ENCODE measurements around the gene SLC25A25. TPM values are rescaled to one million over a fixed set of nuclear protein-coding genes. Genes with fewer than 3 reads are reported as not detected.

The SLC25A25 gene
- total and polyA plus RNA-seq, 2 donors (not counting 3 experiments of a cell fraction or from before 2014, with no cell fraction given) = 18.1 to 20.2 TPM

DNA sequence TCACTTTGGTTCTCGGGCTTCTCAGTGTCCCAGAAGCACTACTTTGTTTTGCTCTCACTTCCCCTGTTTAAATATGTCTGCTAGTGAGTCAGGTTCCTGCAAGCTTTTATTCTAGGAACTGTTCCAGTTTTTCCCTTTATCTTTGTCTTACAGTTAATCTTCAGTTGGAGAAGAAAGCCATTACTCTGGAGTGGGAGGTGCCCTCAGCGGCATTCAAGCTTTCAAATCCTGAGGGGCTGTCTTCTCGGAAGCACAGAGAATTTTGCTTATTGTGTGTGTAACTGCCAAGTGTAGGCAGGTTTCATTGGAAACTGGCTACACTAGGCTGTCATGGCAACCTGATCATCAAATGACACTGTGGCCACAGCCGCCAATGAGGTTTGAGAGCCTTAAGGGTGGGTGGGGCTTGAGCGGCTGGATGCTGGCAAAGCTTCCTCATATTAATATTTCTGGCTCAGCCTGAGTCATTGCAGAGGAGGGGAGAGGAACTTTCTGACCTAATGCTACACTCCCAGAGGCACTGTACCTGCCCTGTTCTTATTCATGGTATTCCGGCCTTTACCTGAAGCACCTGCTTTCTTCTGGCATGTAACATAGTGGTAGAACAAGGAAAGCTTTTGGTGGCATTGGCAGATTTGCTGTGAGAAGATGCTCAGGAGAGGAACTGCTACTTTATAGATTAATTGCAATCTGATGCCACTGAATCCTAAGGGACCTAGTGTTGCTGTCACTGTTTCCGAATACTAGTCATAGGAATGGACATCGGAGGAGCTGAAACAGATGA is 26.3 kb downstream of the SLC25A25 start:
- FAIRE-seq (peak; percentile 99), DNase-seq (ENCODE audit: low read depth, low spot score) (peak; percentile 98)
- Histone ChIP-seq H3K9ac (replicated peaks; ENCODE audit: extremely low read depth, insufficient read depth, low read length) (peak overlapping the region; percentile 90), H3K9me1 (replicated peaks; ENCODE audit: control insufficient read depth, extremely low read depth, insufficient read depth, low read length) (no peaks in the 10 kb centered on the region), H3K9me3 (replicated peaks; ENCODE audit: control insufficient read depth, insufficient read depth, low read length) (no peaks in the 10 kb centered on the region), H3K79me2 (ENCODE audit: control insufficient read depth, insufficient read depth, low read length) (peaks cover 40% of the 10 kb centered on the region), H3K4me2 (ENCODE audit: insufficient read depth, low read length) (peak overlapping the region; percentile 94), H3K27me3 (ENCODE audit: control insufficient read depth in 2 of 2, insufficient read depth in 2 of 2, low read length in 2 of 2) (no peaks in the 10 kb centered on the region), H2AFZ (ENCODE audit: low read depth, low read length) (peak overlapping the region; percentile 56), H3K36me3 (ENCODE audit: control insufficient read depth in 2 of 2, extremely low read depth in 1 of 2, insufficient read depth in 2 of 2, low read length in 2 of 2) (no peaks in the 10 kb centered on the region), H3K27ac (ENCODE audit: insufficient read depth, low read depth, low read length) (peak overlapping the region; percentile 93), H3K4me3 (replicated peaks in 1 of 3; ENCODE audit: insufficient read depth in 1 of 3, low read depth in 1 of 3, low read length in 3 of 3) (peak overlapping the region in 2 of 3 experiments; percentile 22 to 54), H3K4me1 (ENCODE audit: control insufficient read depth, extremely low read depth, insufficient read depth, low read length) (peaks cover 33% of the 10 kb centered on the region), H4K20me1 (replicated peaks; ENCODE audit: control insufficient read depth, extremely low read depth, insufficient read depth, low read length) (no peaks in the 10 kb centered on the region)
- intact Hi-C loops (cut with micrococcal nuclease) (loop anchor here (1.0 kb wide), 1 partner anchor 26 kb away; the partner anchor contains the start of gene SLC25A25), dilution Hi-C loops (cut with MboI; ENCODE audit: extremely low pct_ligation_motif_present, low sequenced_read_pairs) (no loop called here)
- TF ChIP-seq POLR2A (IDR thresholded peaks at IDR 0.05; ENCODE audit: low read depth, low read length) = peak; percentile 67
- TF ChIP-seq MYC (IDR thresholded peaks at IDR 0.05; ENCODE audit: low read depth, low read length) = no peak
- TF ChIP-seq CTCF (IDR thresholded peaks at IDR 0.05; ENCODE audit: extremely low read depth in 1 of 2, insufficient read depth in 1 of 2, low read depth in 1 of 2, low read length in 2 of 2) = no peak
- peak; percentile 40 for TF ChIP-seq POLR2AphosphoS5 (IDR thresholded peaks at IDR 0.05; ENCODE audit: insufficient read depth, low read depth, low read length)
- TF ChIP-seq FOS (IDR thresholded peaks at IDR 0.05; ENCODE audit: borderline replicate concordance, insufficient read depth, low read length) = peak; percentile 44
- TF ChIP-seq JUN (IDR thresholded peaks at IDR 0.05; ENCODE audit: borderline replicate concordance, insufficient read depth, insufficient read length, low read depth) = peak; percentile 6
- no TSS peak for BruUV-seq (replicated peaks)
- CTCF ChIA-PET = interaction anchor here (1.0 to 4.9 kb wide), 7 partner anchors 9 to 151 kb away, joined by 3 to 55 read pairs (median 6); no protein-coding TSS in a partner anchor
- POLR2A ChIA-PET = interaction anchor here (0.6 to 0.8 kb wide), 3 partner anchors 20 to 32 kb away, joined by 3 read pairs; no protein-coding TSS in a partner anchor

All from endothelial cell of umbilical vein (primary cell).